GM23248 (cell line): Measurements from ENCODE around the gene ATP5F1E.

Experiments
- EZH2 ChIP-seq: fragments of 200-600 bp; sonication (generic); IDR thresholded peaks from 2 replicates; pipeline ENCODE4 v1.6.1; 2018; ENCODE audit warnings: antibody characterized with exemption, mild to moderate bottlenecking; ENCODE audit not compliant: insufficient read depth, poor library complexity, severe bottlenecking
- EZH2phosphoT487 ChIP-seq: fragments of 200-600 bp; sonication (generic); IDR thresholded peaks from 2 replicates; pipeline ENCODE4 v1.6.1; 2018; ENCODE audit warnings: antibody characterized with exemption, moderate library complexity, mild to moderate bottlenecking, low read depth; ENCODE audit not compliant: insufficient read depth

- TF ChIP-seq EZH2phosphoT487, result no peak
- TF ChIP-seq EZH2, result no peak
Measured at GRCh38 chr20:58982406-58983114, 49.6 kb downstream of the ATP5F1E start.
